ES-I3 (cell line): Measurements from ENCODE around the gene MAP2K7.
"Not testable (repeated sequence)": the region's sequence is repeated elsewhere in the genome, so short reads cannot be mapped to it uniquely, and the experiment has no call there.

Experiments
- H3K36me3 ChIP-seq: 2 replicates; pipeline ENCODE4 v1.6.1; 2013; ENCODE audit warnings: mild to moderate bottlenecking, low read length, control low read depth, moderate library complexity; ENCODE audit not compliant: insufficient read depth
- H3K4me1 ChIP-seq: 2 replicates; pipeline ENCODE4 v1.6.1; 2013; ENCODE audit warnings: mild to moderate bottlenecking, control low read depth, low read length; ENCODE audit not compliant: insufficient read depth
- H3K9ac ChIP-seq: 2 replicates; pipeline ENCODE4 v1.6.1; 2013; ENCODE audit warnings: low read depth, mild to moderate bottlenecking, low read length, moderate library complexity
- H3K9me3 ChIP-seq: 2 replicates; pipeline ENCODE4 v1.6.1; 2013; ENCODE audit warnings: mild to moderate bottlenecking, low read length, moderate library complexity; ENCODE audit not compliant: control insufficient read depth, insufficient read depth

Gene MAP2K7

GRCh38 chr19:7913652-7914051 lies 10.0 kb downstream of the MAP2K7 start:
- Histone ChIP-seq H3K9ac (no peak overlapping the region), H3K9me3 (no peaks in the 10 kb centered on the region), H3K4me1 (no peaks in the 10 kb centered on the region; the same call in 1 of the 2 replicates), H3K36me3 (no peaks in the 10 kb centered on the region)

- H3K9ac ChIP-seq: no peak overlapping the region
- no peaks in the 10 kb centered on the region for H3K9me3 ChIP-seq
- H3K4me1 ChIP-seq: no peaks in the 10 kb centered on the region; the same call in 1 of the 2 replicates
- no peaks in the 10 kb centered on the region for H3K36me3 ChIP-seq
Observed at GRCh38 chr19:7914099-7914498, 10.4 kb downstream of the MAP2K7 start.

GRCh38 chr19:7914598-7915045 lies 10.9 kb downstream of the MAP2K7 start, which contains the start of gene TGFBR3L:
Gene TGFBR3L (plus strand): TSS chr19:7914830.
- no peak within 1 kb of the TSS for H3K9ac ChIP-seq

GRCh38 chr19:7915250-7916102 lies 11.8 kb downstream of the MAP2K7 start:
- Histone ChIP-seq H3K9me3 (no peaks in the 10 kb centered on the region), H3K4me1 (no peaks in the 10 kb centered on the region; the same call in 1 of the 2 replicates), H3K9ac (peak overlapping the region; percentile 63), H3K36me3 (no peaks in the 10 kb centered on the region)

More at GRCh38 chr19:7914598-7915045, 10.9 kb downstream of the MAP2K7 start, which contains the start of gene TGFBR3L:
- no peaks in the 10 kb centered on the region; the same call in 1 of the 2 replicates for H3K4me1 ChIP-seq
- no peaks in the 10 kb centered on the region for H3K36me3 ChIP-seq
- H3K9me3 ChIP-seq: no peaks in the 10 kb centered on the region

GRCh38 chr19:7916103-7916954 lies 12.7 kb downstream of the MAP2K7 start:
- H3K4me1 ChIP-seq: peaks cover under 1% of the 10 kb centered on the region; the same call in 1 of the 2 replicates
- peak overlapping the region; percentile 63 for H3K9ac ChIP-seq

GRCh38 chr19:7916955-7917266 lies 13.2 kb downstream of the MAP2K7 start:
- Histone ChIP-seq H3K36me3 (no peaks in the 10 kb centered on the region), H3K9me3 (no peaks in the 10 kb centered on the region), H3K4me1 (peaks cover 3% of the 10 kb centered on the region; the same call in 1 of the 2 replicates), H3K9ac (peak overlapping the region; percentile 63; the same call in 1 of the 2 replicates)

More at GRCh38 chr19:7916103-7916954, 12.7 kb downstream of the MAP2K7 start:
- no peaks in the 10 kb centered on the region for H3K36me3 ChIP-seq
- H3K9me3 ChIP-seq: no peaks in the 10 kb centered on the region

- Histone ChIP-seq H3K9ac (peak overlapping the region; percentile 63; the same call in 1 of the 2 replicates), H3K36me3 (no peaks in the 10 kb centered on the region), H3K4me1 (peaks cover 3% of the 10 kb centered on the region; the same call in 1 of the 2 replicates), H3K9me3 (no peaks in the 10 kb centered on the region)
Observed at GRCh38 chr19:7917267-7918061, 13.8 kb downstream of the MAP2K7 start.

GRCh38 chr19:7918062-7918614 lies 14.5 kb downstream of the MAP2K7 start:
- not testable (repeated sequence) for H3K36me3 ChIP-seq, H3K4me1 ChIP-seq, H3K9me3 ChIP-seq
- peak overlapping the region; percentile 63; the same call in 1 of the 2 replicates for H3K9ac ChIP-seq

GRCh38 chr19:7918615-7919421 lies 15.1 kb downstream of the MAP2K7 start:
- Histone ChIP-seq H3K36me3 (no peaks in the 10 kb centered on the region), H3K4me1 (peaks cover 3% of the 10 kb centered on the region; the same call in 1 of the 2 replicates), H3K9ac (peak overlapping the region; percentile 71; the same call in 1 of the 2 replicates), H3K9me3 (no peaks in the 10 kb centered on the region)

GRCh38 chr19:7919610-7920518 lies 16.2 kb downstream of the MAP2K7 start, which contains the start of gene SNAPC2:
Gene SNAPC2 (plus strand): TSS chr19:7920338. CDS start chr19:7920367, 29 bp downstream.
- H3K9me3 ChIP-seq: no peaks in the 10 kb centered on the region
- peaks cover 3% of the 10 kb centered on the region; the same call in 1 of the 2 replicates for H3K4me1 ChIP-seq
- H3K9ac ChIP-seq: peak within 1 kb of the TSS; percentile 71

GRCh38 chr19:7920519-7921301 lies 17.0 kb downstream of the MAP2K7 start:
- Histone ChIP-seq H3K4me1 (peaks cover 3% of the 10 kb centered on the region; the same call in 1 of the 2 replicates), H3K9me3 (no peaks in the 10 kb centered on the region), H3K9ac (peak overlapping the region; percentile 71; the same call in 1 of the 2 replicates), H3K36me3 (no peaks in the 10 kb centered on the region)

More at GRCh38 chr19:7919610-7920518, 16.2 kb downstream of the MAP2K7 start, which contains the start of gene SNAPC2:
- no peaks in the 10 kb centered on the region for H3K36me3 ChIP-seq
